OCI-LY3 (cell line): Measurements from ENCODE around the gene NARS2.

Source experiments
- CTCF ChIP-seq: fragments of 200-600, 300-600 bp; sonication (generic); IDR thresholded peaks from 2 replicates; pipeline ENCODE4 v1.5.1; 2014; ENCODE audit warnings: antibody characterized with exemption, low read length, low read depth
- EZH2phosphoT487 ChIP-seq: fragments of 200-600 bp; shearing (Covaris generic); IDR thresholded peaks from 2 replicates; pipeline ENCODE4 v1.6.1; 2018; ENCODE audit warnings: antibody characterized with exemption, mixed run types, low read depth

- no peak for TF ChIP-seq CTCF
- no peak for TF ChIP-seq EZH2phosphoT487
These were observed 13.7 kb downstream of the NARS2 start for GRCh38 chr11:78560826-78561484.
